ENCODE results near the gene CCDC78.
A peak's percentile ranks its signal among the peaks of the same experiment; 100 is the strongest.

CCDC78 gene

GRCh38 chr16:722835-723633 lies 3.2 kb downstream of the CCDC78 start:
- DNase-seq = no peak

GRCh38 chr16:721765-722540 lies 4.3 kb downstream of the CCDC78 start:
- DNase-seq = no peak

GRCh38 chr16:720990-721764 lies 5.1 kb downstream of the CCDC78 start, which contains the start of gene ANTKMT:
ANTKMT (plus strand) TSS chr16:721146; CDS start chr16:721275, 129 bp downstream.
- DNase-seq = no peak

- DNase-seq = peak; percentile 73
Measured at GRCh38 chr16:720447-720989, 5.7 kb downstream of the CCDC78 start.

GRCh38 chr16:719815-720446 lies 6.3 kb downstream of the CCDC78 start:
- no peak for DNase-seq

- no peak for DNase-seq
Measured at GRCh38 chr16:718922-719321, 7.3 kb downstream of the CCDC78 start.

- no peak for DNase-seq
Measured at GRCh38 chr16:718389-718788, 7.9 kb downstream of the CCDC78 start.

- DNase-seq = no peak
Measured at GRCh38 chr16:717450-718245, 8.6 kb downstream of the CCDC78 start.

- no peak for DNase-seq
Measured at GRCh38 chr16:716768-717325, 9.4 kb downstream of the CCDC78 start.

- no peak for DNase-seq
Measured at GRCh38 chr16:716200-716568, 10.1 kb downstream of the CCDC78 start.

- no peak for DNase-seq
Measured at GRCh38 chr16:715477-716199, 10.6 kb downstream of the CCDC78 start.

GRCh38 chr16:714558-715476 lies 11.4 kb downstream of the CCDC78 start, which contains the start of gene METRN:
METRN (plus strand) TSS chr16:715118; CDS start chr16:715290, 172 bp downstream.
- peak; percentile 30 for DNase-seq

GRCh38 chr16:714079-714478 lies 12.2 kb downstream of the CCDC78 start:
- DNase-seq = no peak

GRCh38 chr16:712740-713250 lies 13.4 kb downstream of the CCDC78 start:
- DNase-seq = peak; percentile 44

GRCh38 chr16:711548-712320 lies 14.5 kb downstream of the CCDC78 start:
- no peak for DNase-seq

- DNase-seq = no peak
Measured at GRCh38 chr16:711084-711483, 15.2 kb downstream of the CCDC78 start.

GRCh38 chr16:710500-711075 lies 15.7 kb downstream of the CCDC78 start:
- DNase-seq = no peak

Data from NCI-H1694 (cell line).